Aorta (tissue), 5 donors: Measurements from ENCODE around the gene MAML3. TPM values are rescaled to one million over a fixed set of nuclear protein-coding genes. Genes with fewer than 3 reads are reported as not detected.

ENCODE experiments used
- ATAC-seq: fragments of 200-7000 bp; cut with Tn5 transposase; one replicate; pipeline ENCODE4 v1.9.1; 2022; ENCODE audit warnings: moderate library complexity; ENCODE audit not compliant: low FRiP score
- DNase-seq, 2 donors: peaks; one replicate each; pipeline ENCODE4 v3.0.0-alpha.2; 2020
- H3K27ac ChIP-seq, 2 donors: one replicate each; pipeline ENCODE4 v1.5.1; 2013; ENCODE audit warnings: low read length in 2 of 2, mild to moderate bottlenecking in 2 of 2, moderate library complexity in 2 of 2, control low read depth in 1 of 2, inconsistent platforms in 1 of 2, low read depth in 1 of 2
- H3K27me3 ChIP-seq, 2 donors: one replicate each; pipeline ENCODE4 v1.6.1; 2013; ENCODE audit warnings: control low read depth in 1 of 2, low read length in 1 of 2, mild to moderate bottlenecking in 1 of 2, moderate library complexity in 1 of 2; ENCODE audit not compliant: insufficient read depth in 2 of 2, control insufficient read depth in 1 of 2
- H3K36me3 ChIP-seq, 2 donors: one replicate each; pipeline ENCODE4 v1.6.1; 2013; ENCODE audit warnings: control low read depth in 1 of 2, low read length in 1 of 2, mild to moderate bottlenecking in 1 of 2; ENCODE audit not compliant: insufficient read depth in 2 of 2, control insufficient read depth in 1 of 2
- H3K4me1 ChIP-seq, 2 donors: one replicate each; pipeline ENCODE4 v1.6.1; 2013; ENCODE audit warnings: low read length in 2 of 2, control low read depth in 1 of 2, mild to moderate bottlenecking in 1 of 2, moderate library complexity in 1 of 2; ENCODE audit not compliant: insufficient read depth in 2 of 2, control insufficient read depth in 1 of 2
- H3K4me3 ChIP-seq, 2 donors: one replicate each; pipeline ENCODE4 v1.5.1; 2013; ENCODE audit warnings: low read length in 2 of 2, control low read depth in 1 of 2, mild to moderate bottlenecking in 1 of 2
- H3K9me3 ChIP-seq: one replicate; pipeline ENCODE4 v1.6.1; 2013; ENCODE audit warnings: mild to moderate bottlenecking, low read length; ENCODE audit not compliant: control insufficient read depth
- WGBS, 2 donors: extraction: QIAGEN DNeasy Blood & Tissue Kit; methylation state at CpG; one replicate each; pipeline ENCODE4 v1.1.7; 2013; 5-methylcytosine and 5-hydroxymethylcytosine counted together
- intact Hi-C, 2 donors: fragments of 100-400 bp; cut with DNase I; formaldehyde crosslinking; loops; one replicate each; pipeline versions ENCODE4 v1.14.2 to v1.15.0; 2022
- polyA plus RNA-seq, 2 donors: library from polyadenylated mRNA; stranded (reverse); fragments of 200-250 nt; gene quantifications; one replicate each; pipeline ENCODE4 v1.2.3, GENCODE V29; 2013
- total RNA-seq, 2 donors: library from RNA; stranded (reverse); fragmentation: NEBNext Ultra II Directional; extraction: Animal tissue kit (Norgen Biotek cat#: 25700); gene quantifications; one replicate each; pipeline ENCODE4 v1.2.1, GENCODE V29; 2021
- donor health status: healthy with polysubstance abuse.
- donor health status: Bipolar disorder and iron deficiency.
- donor health status: DM: no; HTN: no; CAD: no.
- donor health status: DM: no; HTN: no; CAD: no.
- donor health status: DM: yes; HTN: yes; CAD: no.

Gene MAML3
- total and polyA plus RNA-seq, 4 donors: 0.79 to 10.5 (median 4.9) TPM

GRCh38 chr4:139968831-139969230, 185.2 kb downstream of the MAML3 start:
- Histone ChIP-seq H3K4me1 (peaks cover 5 to 12% of the 10 kb centered on the region in 2 donors), H3K27me3 (no peaks in the 10 kb centered on the region), H3K4me3 (no peak overlapping the region), H3K36me3 (no peaks in the 10 kb centered on the region), H3K27ac (no peak overlapping the region), H3K9me3 (no peaks in the 10 kb centered on the region)
- DNase-seq (no peak), ATAC-seq (no peak)
- WGBS, 2 donors: 77 to 80% methylated on average over 3 of the region's 3 CpGs
- intact Hi-C loops: no loop called here

GRCh38 chr4:139966383-139966782, 187.6 kb downstream of the MAML3 start:
- no peaks in the 10 kb centered on the region for H3K36me3 ChIP-seq
- no peak overlapping the region for H3K27ac ChIP-seq
- H3K27me3 ChIP-seq: no peaks in the 10 kb centered on the region
- H3K9me3 ChIP-seq: no peaks in the 10 kb centered on the region
- intact Hi-C loops: no loop called here
- H3K4me3 ChIP-seq: no peak overlapping the region
- no peak for ATAC-seq
- no peak for DNase-seq
- H3K4me1 ChIP-seq: peaks cover 6% of the 10 kb centered on the region in 2 donors
- WGBS, 2 donors: 91 to 93% methylated on average over 4 of the region's 4 CpGs

GRCh38 chr4:139965789-139966188, 188.2 kb downstream of the MAML3 start:
- intact Hi-C loops: no loop called here
- WGBS, 2 donors: 7 to 12% methylated on average over 1 of the region's 1 CpG
- no peaks in the 10 kb centered on the region for H3K27me3 ChIP-seq
- H3K9me3 ChIP-seq: no peaks in the 10 kb centered on the region
- H3K4me1 ChIP-seq: peaks cover 4 to 6% of the 10 kb centered on the region in 2 donors
- H3K27ac ChIP-seq: no peak overlapping the region
- no peak for ATAC-seq
- no peak overlapping the region for H3K4me3 ChIP-seq
- H3K36me3 ChIP-seq: no peaks in the 10 kb centered on the region
- no peak for DNase-seq

- no peak for ATAC-seq
- DNase-seq: no peak
- Histone ChIP-seq H3K27ac (no peak overlapping the region), H3K27me3 (no peaks in the 10 kb centered on the region), H3K4me1 (peaks cover 2 to 3% of the 10 kb centered on the region in 2 donors), H3K9me3 (no peaks in the 10 kb centered on the region), H3K36me3 (no peaks in the 10 kb centered on the region), H3K4me3 (no peak overlapping the region)
- 93 to 94% methylated on average over 1 of the region's 1 CpG for WGBS, 2 donors
- intact Hi-C loops: no loop called here
Observed at GRCh38 chr4:139963708-139964107, 190.3 kb downstream of the MAML3 start.

- H3K27me3 ChIP-seq: no peaks in the 10 kb centered on the region
- H3K36me3 ChIP-seq: no peaks in the 10 kb centered on the region
- ATAC-seq (no peak), DNase-seq (no peak)
- intact Hi-C loops: no loop called here
- no peak overlapping the region for H3K4me3 ChIP-seq
- H3K4me1 ChIP-seq: peaks cover 2 to 3% of the 10 kb centered on the region in 2 donors
- no peaks in the 10 kb centered on the region for H3K9me3 ChIP-seq
- 25 to 33% methylated on average over 2 of the region's 2 CpGs for WGBS, 2 donors
- no peak overlapping the region for H3K27ac ChIP-seq
Observed at GRCh38 chr4:139962130-139962684, 191.8 kb downstream of the MAML3 start.

GRCh38 chr4:139961344-139961946, 192.5 kb downstream of the MAML3 start:
- no peak for ATAC-seq
- Histone ChIP-seq H3K36me3 (no peaks in the 10 kb centered on the region), H3K9me3 (no peaks in the 10 kb centered on the region), H3K4me3 (no peak overlapping the region), H3K27me3 (no peaks in the 10 kb centered on the region), H3K4me1 (peaks cover 2 to 3% of the 10 kb centered on the region in 2 donors), H3K27ac (no peak overlapping the region)
- whole genome bisulfite sequencing, 2 donors: 73 to 83% methylated on average over 6 of the region's 6 CpGs
- intact Hi-C loops: no loop called here
- no peak for DNase-seq

GRCh38 chr4:139959396-139959795, 194.6 kb downstream of the MAML3 start:
- intact Hi-C loops: loop anchor here in 1 of 2 donors (5.0 kb wide), 1 partner anchor 52 kb away; no protein-coding TSS in a partner anchor

GRCh38 chr4:139958739-139959098, 195.3 kb downstream of the MAML3 start:
- ATAC-seq (no peak), DNase-seq (no peak)
- no peaks in the 10 kb centered on the region for H3K27me3 ChIP-seq
- H3K4me3 ChIP-seq: no peak overlapping the region
- intact Hi-C loops: loop anchor here in 1 of 2 donors (5.0 kb wide), 1 partner anchor 51 kb away; no protein-coding TSS in a partner anchor
- peaks cover 4 to 5% of the 10 kb centered on the region in 2 donors for H3K4me1 ChIP-seq
- no peaks in the 10 kb centered on the region for H3K9me3 ChIP-seq
- 79 to 85% methylated on average over 3 of the region's 3 CpGs for WGBS, 2 donors
- H3K27ac ChIP-seq: no peak overlapping the region
- H3K36me3 ChIP-seq: no peaks in the 10 kb centered on the region

More at GRCh38 chr4:139959396-139959795, 194.6 kb downstream of the MAML3 start:
- H3K4me1 ChIP-seq: peaks cover 4 to 5% of the 10 kb centered on the region in 2 donors
- no peaks in the 10 kb centered on the region for H3K9me3 ChIP-seq
- no peak overlapping the region for H3K4me3 ChIP-seq
- no peaks in the 10 kb centered on the region for H3K27me3 ChIP-seq
- 97 to 98% methylated on average over 4 of the region's 4 CpGs for WGBS, 2 donors
- no peak overlapping the region for H3K27ac ChIP-seq
- no peaks in the 10 kb centered on the region for H3K36me3 ChIP-seq
- DNase-seq: no peak
- ATAC-seq: no peak
